Measurements from ENCODE around the gene KCNH6. TPM values are rescaled to one million over a fixed set of nuclear protein-coding genes. Genes with fewer than 3 reads are reported as not detected.
A peak's percentile ranks its signal among the peaks of the same experiment; 100 is the strongest.

Gene KCNH6
- total RNA-seq, 1 donor from 2014 or later = not detected

GRCh38 chr17:63578769-63579111, 55.6 kb downstream of the KCNH6 start:
- Histone ChIP-seq H3K4me3 (ENCODE audit: low read depth, low read length) (no peak overlapping the region), H3K36me3 (ENCODE audit: control insufficient read depth, insufficient read depth, low read length) (peaks cover 26% of the 10 kb centered on the region), H3K27me3 (ENCODE audit: control insufficient read depth, insufficient read depth, low read length) (no peaks in the 10 kb centered on the region)
- DNase-seq (ENCODE audit: low read depth) (no peak), FAIRE-seq (no peak)
- TF ChIP-seq, protein P1, sequence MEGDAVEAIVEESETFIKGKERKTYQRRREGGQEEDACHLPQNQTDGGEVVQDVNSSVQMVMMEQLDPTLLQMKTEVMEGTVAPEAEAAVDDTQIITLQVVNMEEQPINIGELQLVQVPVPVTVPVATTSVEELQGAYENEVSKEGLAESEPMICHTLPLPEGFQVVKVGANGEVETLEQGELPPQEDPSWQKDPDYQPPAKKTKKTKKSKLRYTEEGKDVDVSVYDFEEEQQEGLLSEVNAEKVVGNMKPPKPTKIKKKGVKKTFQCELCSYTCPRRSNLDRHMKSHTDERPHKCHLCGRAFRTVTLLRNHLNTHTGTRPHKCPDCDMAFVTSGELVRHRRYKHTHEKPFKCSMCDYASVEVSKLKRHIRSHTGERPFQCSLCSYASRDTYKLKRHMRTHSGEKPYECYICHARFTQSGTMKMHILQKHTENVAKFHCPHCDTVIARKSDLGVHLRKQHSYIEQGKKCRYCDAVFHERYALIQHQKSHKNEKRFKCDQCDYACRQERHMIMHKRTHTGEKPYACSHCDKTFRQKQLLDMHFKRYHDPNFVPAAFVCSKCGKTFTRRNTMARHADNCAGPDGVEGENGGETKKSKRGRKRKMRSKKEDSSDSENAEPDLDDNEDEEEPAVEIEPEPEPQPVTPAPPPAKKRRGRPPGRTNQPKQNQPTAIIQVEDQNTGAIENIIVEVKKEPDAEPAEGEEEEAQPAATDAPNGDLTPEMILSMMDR (IDR thresholded peaks at IDR 0.05; ENCODE audit: insufficient read depth, low read length, severe bottlenecking) = no peak

DNA sequence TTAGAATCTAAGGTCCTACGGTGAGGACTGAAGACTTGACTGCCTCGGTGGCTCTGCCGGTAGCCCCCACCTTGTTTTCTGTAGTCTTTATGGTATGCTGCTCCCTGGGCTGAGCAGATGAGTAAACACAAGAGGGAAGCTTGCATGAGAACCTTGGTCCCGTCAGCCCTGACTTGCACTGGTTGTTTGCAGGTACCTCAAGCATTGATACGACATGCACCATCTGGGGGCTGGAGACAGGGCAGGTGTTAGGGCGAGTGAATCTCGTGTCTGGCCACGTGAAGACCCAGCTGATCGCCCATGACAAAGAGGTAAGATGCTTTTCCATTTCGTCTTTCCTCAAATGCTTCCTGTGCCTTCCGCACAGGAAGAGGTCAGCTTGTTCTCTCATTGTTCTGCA, 56.5 kb downstream of the KCNH6 start:
- FAIRE-seq (no peak), DNase-seq (ENCODE audit: low read depth) (no peak)
- no peak overlapping the region for H3K4me3 ChIP-seq (ENCODE audit: low read depth, low read length)
- H3K27me3 ChIP-seq (ENCODE audit: control insufficient read depth, insufficient read depth, low read length) = no peaks in the 10 kb centered on the region
- TF ChIP-seq, protein P1 (IDR thresholded peaks at IDR 0.05; ENCODE audit: insufficient read depth, low read length, severe bottlenecking) = no peak
- H3K36me3 ChIP-seq (ENCODE audit: control insufficient read depth, insufficient read depth, low read length) = peaks cover 27% of the 10 kb centered on the region

DNA sequence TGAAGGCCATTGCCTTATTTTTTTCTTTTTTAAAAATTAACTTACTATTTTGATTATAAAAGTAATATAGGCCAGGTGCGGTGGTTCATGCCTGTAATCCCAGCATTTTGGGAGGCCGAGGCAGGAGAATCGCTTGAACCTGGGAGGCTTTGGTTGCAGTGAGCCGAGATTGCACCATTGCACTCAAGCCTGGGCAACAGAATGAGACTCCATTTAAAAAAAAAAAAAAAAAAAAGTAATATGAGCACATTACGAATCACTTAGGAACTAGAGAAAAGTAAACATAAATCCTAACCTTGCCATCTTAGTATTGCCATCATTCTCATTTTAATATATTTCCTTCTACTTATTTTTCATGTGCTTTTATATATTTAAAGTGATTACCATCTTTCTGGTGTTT, 64.6 kb downstream of the KCNH6 start:
- TF ChIP-seq, protein P1 (IDR thresholded peaks at IDR 0.05; ENCODE audit: insufficient read depth, low read length, severe bottlenecking) = no peak
- no peaks in the 10 kb centered on the region for H3K27me3 ChIP-seq (ENCODE audit: control insufficient read depth, insufficient read depth, low read length)
- DNase-seq (ENCODE audit: low read depth) (peak; percentile 37), FAIRE-seq (no peak)
- H3K4me3 ChIP-seq (ENCODE audit: low read depth, low read length) = no peak overlapping the region
- H3K36me3 ChIP-seq (ENCODE audit: control insufficient read depth, insufficient read depth, low read length) = peaks cover 30% of the 10 kb centered on the region

DNA sequence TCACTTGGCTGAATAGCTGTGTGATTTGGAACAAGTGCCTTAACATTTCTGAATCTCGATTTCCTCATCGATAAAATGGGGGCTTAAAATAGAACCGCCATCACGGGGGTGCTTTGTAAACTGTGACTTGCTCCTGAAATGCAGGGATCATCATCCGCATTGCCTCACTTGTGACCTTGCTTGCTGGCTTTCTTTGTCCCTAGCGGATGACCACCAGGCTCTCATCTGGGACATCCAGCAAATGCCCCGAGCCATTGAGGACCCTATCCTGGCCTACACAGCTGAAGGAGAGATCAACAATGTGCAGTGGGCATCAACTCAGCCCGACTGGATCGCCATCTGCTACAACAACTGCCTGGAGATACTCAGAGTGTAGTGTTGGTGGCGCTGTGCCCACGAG, 65.6 kb downstream of the KCNH6 start:
- DNase-seq (ENCODE audit: low read depth) (no peak), FAIRE-seq (no peak)
- H3K36me3 ChIP-seq (ENCODE audit: control insufficient read depth, insufficient read depth, low read length) = peaks cover 23% of the 10 kb centered on the region
- TF ChIP-seq, protein P1 (IDR thresholded peaks at IDR 0.05; ENCODE audit: insufficient read depth, low read length, severe bottlenecking) = no peak
- no peak overlapping the region for H3K4me3 ChIP-seq (ENCODE audit: low read depth, low read length)
- H3K27me3 ChIP-seq (ENCODE audit: control insufficient read depth, insufficient read depth, low read length) = no peaks in the 10 kb centered on the region

- Histone ChIP-seq H3K36me3 (ENCODE audit: control insufficient read depth, insufficient read depth, low read length) (peaks cover 24% of the 10 kb centered on the region), H3K27me3 (ENCODE audit: control insufficient read depth, insufficient read depth, low read length) (no peaks in the 10 kb centered on the region), H3K4me3 (ENCODE audit: low read depth, low read length) (no peak overlapping the region)
- TF ChIP-seq, protein P1 (IDR thresholded peaks at IDR 0.05; ENCODE audit: insufficient read depth, low read length, severe bottlenecking) = no peak
- FAIRE-seq (no peak), DNase-seq (ENCODE audit: low read depth) (peak; percentile 52)
These were observed 66.5 kb downstream of the KCNH6 start for GRCh38 chr17:63589646-63590045.

- DNase-seq (ENCODE audit: low read depth) (no peak), FAIRE-seq (no peak)
- TF ChIP-seq, protein P1 (IDR thresholded peaks at IDR 0.05; ENCODE audit: insufficient read depth, low read length, severe bottlenecking) = no peak
- Histone ChIP-seq H3K27me3 (ENCODE audit: control insufficient read depth, insufficient read depth, low read length) (no peaks in the 10 kb centered on the region), H3K36me3 (ENCODE audit: control insufficient read depth, insufficient read depth, low read length) (peaks cover 14% of the 10 kb centered on the region), H3K4me3 (ENCODE audit: low read depth, low read length) (no peak overlapping the region)
These were observed 69.6 kb downstream of the KCNH6 start for GRCh38 chr17:63592797-63593196.
